HepG2 (cell line): Measurements from ENCODE around the gene TSPYL4. TPM values are rescaled to one million over a fixed set of nuclear protein-coding genes. Genes with fewer than 3 reads are reported as not detected.

Source experiments
- AGO1 ChIP-seq: fragments of 200-400 bp; formaldehyde crosslinking; IDR thresholded peaks from 2 replicates; pipeline ENCODE4 v1.6.1; 2017; ENCODE audit warnings: mild to moderate bottlenecking, low read depth, low read length, moderate library complexity; ENCODE audit not compliant: poor library complexity, severe bottlenecking
- IKZF4 ChIP-seq: sonication (generic); formaldehyde crosslinking; IDR thresholded peaks from 2 replicates; pipeline ENCODE4 v1.5.1; 2020; ENCODE audit warnings: borderline replicate concordance, mild to moderate bottlenecking, low read depth, missing genetic modification reagents; ENCODE audit errors: not compliant biosample characterization
- NR2F6 ChIP-seq, 2 experiments: IDR thresholded peaks; 2 replicates each; pipeline ENCODE4 v1.6.1; 2016; ENCODE audit warnings: antibody characterized with exemption in 1 of 2, mild to moderate bottlenecking in 1 of 2
- PAF1 ChIP-seq: IDR thresholded peaks from 2 replicates; pipeline ENCODE4 v1.6.1; 2016; ENCODE audit warnings: missing genetic modification reagents, missing compliant biosample characterization
- RBM22 ChIP-seq: fragments of 200-400 bp; formaldehyde crosslinking; optimal IDR thresholded peaks from 2 replicates; pipeline ENCODE3; 2017; ENCODE audit warnings: mild to moderate bottlenecking, low read length, moderate library complexity
- RXRB ChIP-seq: IDR thresholded peaks from 2 replicates; pipeline ENCODE4 v1.6.1; 2016; ENCODE audit warnings: borderline replicate concordance, missing genetic modification reagents, missing compliant biosample characterization
- SIX4 ChIP-seq: sonication (generic); formaldehyde crosslinking; IDR thresholded peaks from 2 replicates; pipeline ENCODE4 v1.4.0; 2020; ENCODE audit warnings: missing genetic modification reagents
- U2AF1 ChIP-seq: fragments of 200-400 bp; formaldehyde crosslinking; optimal IDR thresholded peaks from 2 replicates; pipeline ENCODE3; 2017; ENCODE audit warnings: mild to moderate bottlenecking, low read depth, low read length
- YEATS4 ChIP-seq: sonication (generic); formaldehyde crosslinking; IDR thresholded peaks from 2 replicates; pipeline ENCODE4 v1.4.0; 2020; ENCODE audit warnings: missing genetic modification reagents, borderline replicate concordance
- ZBTB7A ChIP-seq: sonication (generic); formaldehyde crosslinking; IDR thresholded peaks from 2 replicates; pipeline ENCODE4 v1.8.0; 2022; ENCODE audit warnings: mild to moderate bottlenecking, missing genetic modification reagents
- ZNF225 ChIP-seq: sonication (generic); formaldehyde crosslinking; IDR thresholded peaks from 2 replicates; pipeline ENCODE4 v1.4.0; 2020; ENCODE audit warnings: mild to moderate bottlenecking, missing genetic modification reagents
- ZNF292 ChIP-seq: sonication (generic); formaldehyde crosslinking; IDR thresholded peaks from 2 replicates; pipeline ENCODE4 v1.8.1; 2022; ENCODE audit warnings: mild to moderate bottlenecking, low read depth, missing genetic modification reagents, borderline replicate concordance
- ZNF570 ChIP-seq: sonication (generic); formaldehyde crosslinking; IDR thresholded peaks from 2 replicates; pipeline ENCODE4 v1.4.0; 2020; ENCODE audit warnings: mild to moderate bottlenecking, missing genetic modification reagents, borderline replicate concordance
- ZNF749 ChIP-seq: sonication (generic); formaldehyde crosslinking; IDR thresholded peaks from 2 replicates; pipeline ENCODE4 v1.8.0; 2022; ENCODE audit warnings: mild to moderate bottlenecking, missing genetic modification reagents, moderate library complexity, borderline replicate concordance
- ZNF776 ChIP-seq: sonication (generic); formaldehyde crosslinking; IDR thresholded peaks from 2 replicates; pipeline ENCODE4 v1.4.0; 2020; ENCODE audit warnings: mild to moderate bottlenecking, missing genetic modification reagents
- polyA plus RNA-seq, 8 experiments: library from polyadenylated mRNA; depleted of rRNA in 3 of 8; stranded (reverse) in 7 of 8; unstranded in 1 of 8; fragments of >200 nt; fragmentation: Illumina TruSeq in 4 of 8; extraction: Trizol in 4 of 8; gene quantifications; 2 replicates each; pipeline versions ENCODE4 v1.2.1 to v1.2.3, GENCODE V29; 2011 to 2016; ENCODE audit warnings: low read depth in 4 of 8, missing spikeins in 1 of 8, mixed read lengths in 1 of 8; ENCODE audit not compliant: insufficient read depth in 1 of 8
- total RNA-seq, 5 experiments: library from RNA; depleted of rRNA; stranded (reverse); fragments of >200 nt; fragmentation: Illumina TruSeq; extraction: Trizol; gene quantifications; 2 replicates each; pipeline ENCODE4 v1.2.3, GENCODE V29; 2016; ENCODE audit warnings: low read depth in 1 of 5
- TF ChIP-seq, protein P1 (sequence below): sonication (generic); formaldehyde crosslinking; IDR thresholded peaks from 2 replicates; pipeline ENCODE4 v1.4.0; 2020; ENCODE audit warnings: mild to moderate bottlenecking, missing genetic modification reagents, borderline replicate concordance
- TF ChIP-seq, protein P2 (sequence below): IDR thresholded peaks from 2 replicates; pipeline ENCODE4 v1.6.1; 2012; ENCODE audit warnings: inconsistent platforms
- TF ChIP-seq, protein P3 (sequence below): sonication (generic); formaldehyde crosslinking; IDR thresholded peaks from 2 replicates; pipeline ENCODE4 v1.8.0; 2022; ENCODE audit warnings: mild to moderate bottlenecking, missing genetic modification reagents; ENCODE audit not compliant: insufficient replicate concordance
- TF ChIP-seq, protein P4 (sequence below): IDR thresholded peaks from 2 replicates; pipeline ENCODE4 v1.6.1; 2018; ENCODE audit warnings: missing genetic modification reagents, mild to moderate bottlenecking, missing compliant biosample characterization

Gene TSPYL4
- total and polyA plus RNA-seq, 2 of the 13 experiments (the other 11 are each of a cell fraction or from before 2014, with no cell fraction given), result 18.0 to 19.7 TPM

DNA sequence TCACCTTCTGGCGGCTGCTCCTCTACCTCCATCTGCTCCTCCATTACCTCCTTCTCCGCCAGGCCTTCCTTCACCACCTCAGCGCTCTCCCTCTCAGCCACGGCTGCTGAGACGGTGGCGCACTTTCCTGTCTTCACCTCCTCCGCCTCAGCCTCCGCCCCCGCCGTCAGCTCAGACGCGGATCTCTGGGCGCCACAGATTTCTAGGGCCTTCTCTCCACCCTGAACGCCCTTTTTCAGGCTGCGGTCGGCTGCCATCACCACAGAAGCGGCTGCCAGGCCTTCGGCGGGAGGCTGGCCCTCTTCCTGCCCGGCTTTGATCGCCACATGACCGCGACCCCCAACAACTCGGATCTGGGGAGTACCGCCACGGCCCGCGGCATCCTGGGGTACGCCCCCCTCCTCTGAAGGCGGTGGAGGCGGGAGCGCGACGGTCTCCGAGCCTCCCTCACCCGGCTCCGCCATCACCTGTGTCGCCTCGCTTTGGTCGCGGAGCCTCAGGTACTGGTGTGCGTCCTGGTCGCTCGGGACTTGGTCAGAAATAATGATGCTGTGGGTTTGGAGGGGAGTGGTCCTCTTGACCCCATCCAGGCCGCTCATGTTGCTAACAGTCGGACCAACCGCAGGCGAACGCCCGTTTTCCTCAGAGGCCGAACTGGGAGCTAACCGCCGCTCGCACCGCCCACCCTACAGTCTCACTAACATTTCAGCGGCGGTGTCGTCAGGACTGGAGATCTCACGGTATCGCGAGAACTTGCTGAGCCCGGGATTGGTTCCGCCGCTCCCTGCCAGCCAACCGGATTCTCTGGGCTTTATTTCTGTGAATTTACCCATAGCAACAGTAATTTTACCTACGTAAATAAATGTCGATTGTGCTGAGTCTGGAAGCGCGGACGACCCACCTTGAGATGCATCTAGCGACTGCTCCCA lies 25.6 kb upstream of the TSPYL4 start, which contains the start of gene TSPYL1 (continued):
- TF ChIP-seq, protein P1, sequence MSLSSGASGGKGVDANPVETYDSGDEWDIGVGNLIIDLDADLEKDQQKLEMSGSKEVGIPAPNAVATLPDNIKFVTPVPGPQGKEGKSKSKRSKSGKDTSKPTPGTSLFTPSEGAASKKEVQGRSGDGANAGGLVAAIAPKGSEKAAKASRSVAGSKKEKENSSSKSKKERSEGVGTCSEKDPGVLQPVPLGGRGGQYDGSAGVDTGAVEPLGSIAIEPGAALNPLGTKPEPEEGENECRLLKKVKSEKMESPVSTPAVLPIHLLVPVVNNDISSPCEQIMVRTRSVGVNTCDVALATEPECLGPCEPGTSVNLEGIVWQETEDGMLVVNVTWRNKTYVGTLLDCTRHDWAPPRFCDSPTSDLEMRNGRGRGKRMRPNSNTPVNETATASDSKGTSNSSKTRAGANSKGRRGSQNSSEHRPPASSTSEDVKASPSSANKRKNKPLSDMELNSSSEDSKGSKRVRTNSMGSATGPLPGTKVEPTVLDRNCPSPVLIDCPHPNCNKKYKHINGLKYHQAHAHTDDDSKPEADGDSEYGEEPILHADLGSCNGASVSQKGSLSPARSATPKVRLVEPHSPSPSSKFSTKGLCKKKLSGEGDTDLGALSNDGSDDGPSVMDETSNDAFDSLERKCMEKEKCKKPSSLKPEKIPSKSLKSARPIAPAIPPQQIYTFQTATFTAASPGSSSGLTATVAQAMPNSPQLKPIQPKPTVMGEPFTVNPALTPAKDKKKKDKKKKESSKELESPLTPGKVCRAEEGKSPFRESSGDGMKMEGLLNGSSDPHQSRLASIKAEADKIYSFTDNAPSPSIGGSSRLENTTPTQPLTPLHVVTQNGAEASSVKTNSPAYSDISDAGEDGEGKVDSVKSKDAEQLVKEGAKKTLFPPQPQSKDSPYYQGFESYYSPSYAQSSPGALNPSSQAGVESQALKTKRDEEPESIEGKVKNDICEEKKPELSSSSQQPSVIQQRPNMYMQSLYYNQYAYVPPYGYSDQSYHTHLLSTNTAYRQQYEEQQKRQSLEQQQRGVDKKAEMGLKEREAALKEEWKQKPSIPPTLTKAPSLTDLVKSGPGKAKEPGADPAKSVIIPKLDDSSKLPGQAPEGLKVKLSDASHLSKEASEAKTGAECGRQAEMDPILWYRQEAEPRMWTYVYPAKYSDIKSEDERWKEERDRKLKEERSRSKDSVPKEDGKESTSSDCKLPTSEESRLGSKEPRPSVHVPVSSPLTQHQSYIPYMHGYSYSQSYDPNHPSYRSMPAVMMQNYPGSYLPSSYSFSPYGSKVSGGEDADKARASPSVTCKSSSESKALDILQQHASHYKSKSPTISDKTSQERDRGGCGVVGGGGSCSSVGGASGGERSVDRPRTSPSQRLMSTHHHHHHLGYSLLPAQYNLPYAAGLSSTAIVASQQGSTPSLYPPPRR, result peak; percentile 25; the same call in 1 of the 2 replicates
- peak; percentile 19; the same call in 1 of the 2 replicates for TF ChIP-seq PAF1 (CRISPR knock-in tag)
- TF ChIP-seq SIX4 (CRISPR knock-in tag), result 0 out of 2 replicates have a peak, but pooled peaks have one; percentile 27
- TF ChIP-seq, protein P2, sequence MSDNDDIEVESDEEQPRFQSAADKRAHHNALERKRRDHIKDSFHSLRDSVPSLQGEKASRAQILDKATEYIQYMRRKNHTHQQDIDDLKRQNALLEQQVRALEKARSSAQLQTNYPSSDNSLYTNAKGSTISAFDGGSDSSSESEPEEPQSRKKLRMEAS, result peak; percentile 52; the same call in 1 of the 2 replicates
- TF ChIP-seq YEATS4 (CRISPR knock-in tag), result peak; percentile 96
- peak; percentile 70; the same call in 1 of the 2 replicates for TF ChIP-seq ZNF776
- peak; percentile 34; the same call in 1 of the 2 replicates for TF ChIP-seq RXRB
- TF ChIP-seq ZNF749 (CRISPR knock-in tag), result peak; percentile 68; the same call in 1 of the 2 replicates
- 0 out of 2 replicates have a peak, but pooled peaks have one; percentile 16 for TF ChIP-seq ZBTB7A (CRISPR knock-in tag)
- peak; percentile 85 for TF ChIP-seq IKZF4 (CRISPR knock-in tag)
- TF ChIP-seq ZNF225, result peak; percentile 84; the same call in 1 of the 2 replicates
- TF ChIP-seq, protein P3, sequence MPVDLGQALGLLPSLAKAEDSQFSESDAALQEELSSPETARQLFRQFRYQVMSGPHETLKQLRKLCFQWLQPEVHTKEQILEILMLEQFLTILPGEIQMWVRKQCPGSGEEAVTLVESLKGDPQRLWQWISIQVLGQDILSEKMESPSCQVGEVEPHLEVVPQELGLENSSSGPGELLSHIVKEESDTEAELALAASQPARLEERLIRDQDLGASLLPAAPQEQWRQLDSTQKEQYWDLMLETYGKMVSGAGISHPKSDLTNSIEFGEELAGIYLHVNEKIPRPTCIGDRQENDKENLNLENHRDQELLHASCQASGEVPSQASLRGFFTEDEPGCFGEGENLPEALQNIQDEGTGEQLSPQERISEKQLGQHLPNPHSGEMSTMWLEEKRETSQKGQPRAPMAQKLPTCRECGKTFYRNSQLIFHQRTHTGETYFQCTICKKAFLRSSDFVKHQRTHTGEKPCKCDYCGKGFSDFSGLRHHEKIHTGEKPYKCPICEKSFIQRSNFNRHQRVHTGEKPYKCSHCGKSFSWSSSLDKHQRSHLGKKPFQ (CRISPR knock-in tag), result peak; percentile 91
- TF ChIP-seq, protein P4, sequence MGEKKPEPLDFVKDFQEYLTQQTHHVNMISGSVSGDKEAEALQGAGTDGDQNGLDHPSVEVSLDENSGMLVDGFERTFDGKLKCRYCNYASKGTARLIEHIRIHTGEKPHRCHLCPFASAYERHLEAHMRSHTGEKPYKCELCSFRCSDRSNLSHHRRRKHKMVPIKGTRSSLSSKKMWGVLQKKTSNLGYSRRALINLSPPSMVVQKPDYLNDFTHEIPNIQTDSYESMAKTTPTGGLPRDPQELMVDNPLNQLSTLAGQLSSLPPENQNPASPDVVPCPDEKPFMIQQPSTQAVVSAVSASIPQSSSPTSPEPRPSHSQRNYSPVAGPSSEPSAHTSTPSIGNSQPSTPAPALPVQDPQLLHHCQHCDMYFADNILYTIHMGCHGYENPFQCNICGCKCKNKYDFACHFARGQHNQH, result peak; percentile 75
- no peak for TF ChIP-seq AGO1
- peak; percentile 75 for TF ChIP-seq ZNF292 (CRISPR knock-in tag)
- 0 out of 2 replicates have a peak, but pooled peaks have one; percentile 15 for TF ChIP-seq NR2F6 (IDR thresholded peaks at IDR 0.05)
- TF ChIP-seq NR2F6 (CRISPR knock-in tag; IDR thresholded peaks at IDR 0.05), result 0 out of 2 replicates have a peak, but pooled peaks have one; percentile 10
- peak; percentile 73; the same call in 1 of the 2 replicates for TF ChIP-seq ZNF570 (CRISPR knock-in tag)
- no peak for TF ChIP-seq RBM22
- peak; percentile 43 for TF ChIP-seq U2AF1
